Umbilical cord (tissue), 2 donors: ENCODE measurements around the gene MYL10. TPM values are rescaled to one million over a fixed set of nuclear protein-coding genes. Genes with fewer than 3 reads are reported as not detected.
"Not testable (repeated sequence)": the region's sequence is repeated elsewhere in the genome, so short reads cannot be mapped to it uniquely, and the experiment has no call there.

Experiments
- DNase-seq: peaks from one replicate; pipeline ENCODE4 v3.0.0-alpha.2; 2015; ENCODE audit warnings: low spot score
- total RNA-seq: library from RNA; depleted of rRNA; stranded (reverse); fragments of >200 nt; gene quantifications from one replicate; pipeline ENCODE4 v1.2.3, GENCODE V29; 2014; ENCODE audit warnings: low replicate concordance; ENCODE audit not compliant: insufficient read depth

MYL10 gene
- total RNA-seq, 1 donor from 2014 or later = not detected

- DNase-seq = no peak
Observed at GRCh38 chr7:101651112-101651511, 22.0 kb upstream of the MYL10 start.

GRCh38 chr7:101650579-101651081 is 21.5 kb upstream of the MYL10 start:
- DNase-seq = peak; percentile 72

DNA sequence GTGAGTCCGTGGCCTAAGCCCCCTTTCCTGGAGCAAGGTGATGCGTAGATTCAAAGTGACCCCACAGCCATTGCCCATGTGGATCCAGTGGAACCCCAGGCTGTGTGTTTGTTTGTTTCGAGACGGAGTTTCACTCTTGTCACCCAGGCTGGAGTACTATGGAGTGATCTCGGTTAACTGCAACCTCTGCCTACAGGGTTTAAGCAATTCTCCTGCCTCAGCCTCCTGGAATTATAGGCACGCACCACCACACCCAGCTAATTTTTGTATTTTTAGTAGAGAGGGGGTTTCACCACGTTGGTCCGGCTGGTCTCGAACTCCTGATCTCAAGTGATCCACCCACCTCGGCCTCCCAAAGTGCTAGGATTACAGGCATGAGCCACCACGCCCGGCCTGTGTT is 18.8 kb upstream of the MYL10 start:
- DNase-seq = not testable (repeated sequence)

DNA sequence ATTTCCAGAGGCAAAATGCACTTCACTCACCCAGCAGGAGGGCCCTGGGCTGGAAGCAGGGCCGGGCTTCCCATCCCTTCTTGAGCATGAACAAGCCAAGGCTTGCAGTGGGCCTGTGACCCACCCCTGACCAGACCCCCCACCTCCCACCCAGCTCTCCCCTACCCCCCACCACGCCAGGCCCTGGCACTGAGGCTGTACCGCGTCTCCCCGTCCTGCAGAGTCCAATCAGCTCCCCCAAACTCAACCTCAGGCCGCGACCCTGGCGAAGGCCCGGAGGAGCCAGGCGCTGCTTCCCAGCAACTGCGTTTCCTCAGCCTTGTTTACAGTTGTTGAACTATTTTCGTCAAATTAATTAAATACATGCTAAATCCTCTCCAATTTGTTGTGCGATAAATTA is 16.9 kb upstream of the MYL10 start:
- DNase-seq = no peak

- DNase-seq = no peak
Observed at GRCh38 chr7:101644879-101645278, 15.8 kb upstream of the MYL10 start.

DNA sequence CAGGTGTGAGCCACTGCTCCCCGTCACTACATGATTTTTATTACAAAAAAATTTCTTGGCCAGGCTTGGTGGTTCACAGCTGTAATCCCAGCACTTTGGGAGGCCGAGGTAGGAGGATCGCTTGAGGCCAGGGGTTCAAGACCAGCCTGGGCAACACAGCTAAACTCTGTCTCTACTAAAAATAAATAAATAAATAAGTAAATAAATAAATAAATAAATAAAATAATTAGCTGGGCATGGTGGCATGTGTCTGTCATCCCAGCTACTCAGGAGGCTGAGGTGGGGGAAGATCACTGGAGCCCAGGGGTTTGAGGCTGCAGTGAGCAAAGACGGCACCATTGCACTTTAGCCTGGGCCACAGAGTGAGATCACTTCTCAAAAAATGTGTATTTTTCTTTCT is 10.0 kb upstream of the MYL10 start:
- DNase-seq = not testable (repeated sequence)

- DNase-seq = no peak
Observed at GRCh38 chr7:101636822-101637623, 7.9 kb upstream of the MYL10 start.

- no peak for DNase-seq
Observed at GRCh38 chr7:101635484-101635883, 6.4 kb upstream of the MYL10 start.

GRCh38 chr7:101634196-101634717 is 5.2 kb upstream of the MYL10 start:
- DNase-seq = no peak

DNA sequence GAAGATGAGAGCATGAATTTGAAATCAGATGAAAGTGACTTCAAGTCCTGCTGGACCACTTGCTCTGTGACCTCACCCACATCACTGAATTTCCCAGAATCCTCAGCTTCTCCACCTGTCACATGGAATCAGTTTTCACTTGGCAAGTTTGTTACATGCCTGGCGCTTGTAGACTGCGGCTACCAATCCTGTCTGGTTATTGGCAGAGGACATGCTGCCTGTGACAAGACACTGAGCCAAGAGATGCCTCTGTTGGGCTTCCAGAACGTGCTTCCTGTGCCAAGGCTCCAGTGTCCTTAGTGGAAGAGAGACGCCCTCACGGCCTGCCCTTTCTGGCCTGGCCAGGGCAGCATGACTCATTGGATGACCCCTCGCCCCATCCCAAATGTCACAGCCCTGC is 4.4 kb upstream of the MYL10 start:
- no peak for DNase-seq

- no peak for DNase-seq
Observed at GRCh38 chr7:101632641-101633040, 3.5 kb upstream of the MYL10 start.

- DNase-seq = no peak
Observed at GRCh38 chr7:101631224-101631714, 2.2 kb upstream of the MYL10 start.

- peak; percentile 77 for DNase-seq
Observed at GRCh38 chr7:101630591-101630990, 1.5 kb upstream of the MYL10 start.

DNA sequence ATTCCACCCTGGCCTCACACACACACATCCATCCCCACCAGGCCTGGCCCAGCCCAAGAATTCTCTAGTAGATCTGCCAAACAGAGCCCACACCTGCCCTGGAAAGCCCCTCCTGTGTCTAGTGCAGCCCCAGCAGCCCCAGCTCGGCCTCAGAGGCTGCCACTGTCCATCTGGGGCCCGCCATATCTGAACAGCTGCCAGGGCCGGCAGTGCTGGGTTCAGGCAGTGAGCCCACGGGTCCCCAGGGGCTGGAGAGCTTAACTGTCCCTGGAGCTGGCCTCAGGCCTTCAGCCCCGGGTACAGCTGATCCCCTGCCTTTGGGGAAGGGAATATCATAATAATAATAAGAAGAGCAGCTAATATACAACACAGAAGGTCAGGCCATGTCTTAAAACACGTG is 574 bp downstream of the MYL10 start:
- peak; percentile 46 for DNase-seq

- no peak for DNase-seq
Observed at GRCh38 chr7:101626758-101627157, 2.3 kb downstream of the MYL10 start.

DNA sequence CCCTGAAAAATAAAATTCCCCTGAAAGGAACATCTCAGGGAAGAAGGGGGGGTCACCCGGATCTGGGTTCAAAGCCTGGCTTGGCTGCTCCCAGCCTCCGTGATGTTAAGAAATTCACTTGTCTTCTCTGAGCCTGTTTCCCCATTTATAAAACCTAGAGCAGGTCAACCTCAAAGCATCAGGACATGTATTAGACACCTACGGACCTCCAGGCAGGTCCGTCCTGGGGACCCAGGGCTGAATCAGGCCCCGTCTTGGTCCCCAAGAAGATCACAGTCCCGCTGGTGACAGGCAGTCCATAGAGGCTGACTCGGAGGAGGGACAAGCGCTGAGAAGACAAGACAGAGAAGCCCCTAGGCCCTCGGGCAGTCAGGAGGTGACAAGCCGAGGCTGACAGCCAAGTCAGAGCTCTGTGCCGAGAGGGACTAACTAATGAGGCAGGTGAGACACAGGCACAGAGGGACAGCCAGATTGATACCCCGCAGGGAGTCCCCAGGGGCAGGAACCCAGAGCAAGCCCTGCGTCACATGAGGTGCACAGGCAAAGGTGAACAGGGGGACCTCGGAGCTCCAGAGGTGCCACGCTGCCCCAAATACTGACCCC is 2.9 kb downstream of the MYL10 start:
- no peak for DNase-seq

DNA sequence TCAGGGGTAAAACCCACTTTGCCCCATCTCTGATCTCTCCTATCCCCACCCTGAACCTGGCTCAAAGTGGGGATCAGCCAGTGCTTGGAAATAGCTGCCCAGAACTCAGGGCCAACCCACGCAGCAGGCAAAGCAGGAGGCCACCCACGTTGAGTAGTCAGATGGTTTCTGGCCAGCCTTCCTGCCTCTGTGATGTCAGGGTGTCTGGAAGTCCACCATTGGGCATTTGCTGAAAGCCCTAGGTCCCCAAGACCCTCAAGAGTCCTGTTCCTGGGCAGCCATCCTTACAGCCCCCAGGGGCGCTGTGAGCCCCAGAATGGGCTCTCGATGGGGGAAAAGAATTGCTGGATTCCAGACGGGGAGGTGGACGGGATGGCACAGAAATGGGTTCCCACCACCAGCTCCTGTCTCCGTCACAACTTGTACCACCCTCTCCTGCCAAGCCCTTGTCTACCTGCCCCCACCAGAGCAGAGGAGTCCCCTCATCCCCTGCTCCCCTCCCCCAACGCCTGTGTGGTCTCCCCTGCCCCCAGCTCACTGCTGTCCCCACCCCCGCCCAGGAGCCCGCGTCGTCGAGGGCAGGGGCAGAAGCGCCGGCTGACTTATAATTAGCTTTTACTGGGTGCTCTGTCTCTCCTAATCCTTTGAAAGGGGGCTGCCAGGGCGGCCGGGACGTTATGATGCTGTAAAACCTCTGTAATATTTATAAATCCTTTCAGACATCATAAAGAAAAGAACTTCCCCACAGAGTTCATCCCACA is 3.9 kb downstream of the MYL10 start:
- peak; percentile 55 for DNase-seq

- no peak for DNase-seq
Observed at GRCh38 chr7:101624246-101625001, 4.7 kb downstream of the MYL10 start.

DNA sequence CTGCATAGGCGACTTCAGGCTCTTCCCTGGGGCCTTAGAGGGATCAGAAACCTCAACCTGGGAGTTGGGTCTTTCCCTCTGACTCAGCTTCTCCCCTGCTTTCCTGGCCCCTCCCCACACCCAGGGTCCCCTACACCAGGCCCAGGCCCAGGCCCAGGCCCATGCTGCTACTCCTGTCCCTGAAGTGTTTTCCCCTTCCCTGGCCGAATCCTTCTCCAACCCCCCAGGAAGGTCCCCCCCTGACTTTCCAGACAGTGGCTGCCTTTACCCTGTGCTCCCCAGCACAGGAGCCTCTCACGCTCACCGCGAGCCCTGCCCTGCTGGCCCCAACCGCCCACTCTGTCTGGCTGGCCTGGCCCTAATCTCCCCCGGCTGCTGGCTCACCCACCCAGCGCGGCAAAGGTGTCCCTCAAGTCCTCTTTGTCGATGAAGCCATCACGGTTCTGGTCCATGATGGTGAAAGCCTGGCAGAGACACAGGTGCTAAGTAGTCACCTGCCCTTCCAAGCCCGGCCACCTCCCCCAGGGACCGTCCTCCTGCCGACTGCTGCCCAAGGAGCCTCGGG is 6.4 kb downstream of the MYL10 start:
- DNase-seq = no peak

DNA sequence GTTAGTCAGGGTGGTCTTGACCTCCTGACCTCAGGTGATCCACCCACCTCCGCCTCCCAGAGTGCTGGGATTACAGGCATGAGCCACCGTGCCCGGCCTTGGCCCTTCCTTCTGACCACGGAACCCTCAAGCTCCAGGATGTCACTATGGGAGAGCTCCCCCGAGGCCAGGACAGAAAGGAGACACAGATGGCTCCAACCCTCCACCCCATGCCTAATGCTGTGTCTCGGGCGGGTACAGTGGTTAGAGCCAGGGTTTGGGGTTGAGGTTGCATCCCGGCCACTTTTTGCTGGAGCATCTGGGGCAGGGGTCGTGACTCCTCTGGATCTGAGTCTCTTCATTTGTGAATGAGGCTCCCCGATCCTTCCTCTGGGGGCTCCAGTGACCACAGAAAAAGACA is 8.1 kb downstream of the MYL10 start:
- DNase-seq = no peak

DNA sequence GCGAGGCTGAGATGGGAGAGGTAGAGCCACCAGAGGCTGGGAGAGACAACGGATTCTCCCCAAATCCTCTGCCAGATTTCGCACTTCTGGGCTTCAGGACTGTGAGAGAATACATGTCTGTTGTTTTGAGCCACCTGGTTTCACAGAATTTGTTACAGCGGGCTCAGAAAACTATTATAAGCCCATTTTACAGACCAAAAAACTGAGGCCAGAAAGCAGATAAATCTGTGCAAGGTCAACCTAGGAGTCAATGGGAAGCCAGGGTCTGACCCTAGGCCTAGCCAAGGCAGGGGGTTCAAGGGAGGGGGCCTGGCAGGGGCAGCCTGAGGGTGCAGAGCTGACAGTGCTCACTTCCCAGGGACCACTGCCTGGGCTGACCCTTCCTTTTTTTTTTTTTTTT is 8.7 kb downstream of the MYL10 start:
- DNase-seq = no peak
